Natural killer cell (primary cell): ENCODE results near the gene LZTFL1. TPM values are rescaled to one million over a fixed set of nuclear protein-coding genes. Genes with fewer than 3 reads are reported as not detected.

ENCODE experiments used
- ATAC-seq, 3 donors: fragments of 150-1000 bp in 2 of 3; fragments of 200-7000 bp in 1 of 3; cut with Tn5 transposase; 1 replicate in 1 of 3; 2 replicates in 2 of 3; pipeline ENCODE4 v1.10.0; 2021; ENCODE audit warnings: mild to moderate bottlenecking in 2 of 3, moderate library complexity in 2 of 3
- DNase-seq, 2 donors: peaks; one replicate each; pipeline versions ENCODE4 v3.0.0 to v3.0.0-alpha.2; 2013 to 2021; ENCODE audit warnings: mixed read lengths in 1 of 2
- H3K27ac ChIP-seq: one replicate; pipeline ENCODE4 v1.5.1; 2013; ENCODE audit warnings: mild to moderate bottlenecking, low read length
- H3K27me3 ChIP-seq: one replicate; pipeline ENCODE4 v1.6.1; 2013; ENCODE audit warnings: low read length; ENCODE audit not compliant: control insufficient read depth, insufficient read depth
- H3K36me3 ChIP-seq: one replicate; pipeline ENCODE4 v1.6.1; 2013; ENCODE audit warnings: low read length; ENCODE audit not compliant: control insufficient read depth, insufficient read depth
- H3K4me1 ChIP-seq: one replicate; pipeline ENCODE4 v1.6.1; 2013; ENCODE audit warnings: low read length; ENCODE audit not compliant: control insufficient read depth, insufficient read depth
- H3K4me3 ChIP-seq: one replicate; pipeline ENCODE4 v1.5.1; 2013; ENCODE audit warnings: low read length
- H3K9me3 ChIP-seq: one replicate; pipeline ENCODE4 v1.6.1; 2013; ENCODE audit warnings: low read length; ENCODE audit not compliant: control insufficient read depth, insufficient read depth
- H3K27ac Mint-ChIP-seq, 2 donors: one replicate each; pipeline ENCODE4 v1.8.0; 2022; ENCODE audit warnings: mild to moderate bottlenecking in 2 of 2, mixed read lengths in 2 of 2, moderate library complexity in 1 of 2
- H3K27me3 Mint-ChIP-seq, 2 donors: one replicate each; pipeline ENCODE4 v1.8.0; 2022; ENCODE audit warnings: low read depth in 2 of 2, mixed read lengths in 2 of 2
- H3K36me3 Mint-ChIP-seq: one replicate; pipeline ENCODE4 v1.8.0; 2022; ENCODE audit warnings: mixed read lengths
- H3K4me1 Mint-ChIP-seq, 2 donors: one replicate each; pipeline ENCODE4 v1.8.0; 2022; ENCODE audit warnings: mixed read lengths in 2 of 2
- H3K4me3 Mint-ChIP-seq: one replicate; pipeline ENCODE4 v1.8.0; 2022; ENCODE audit warnings: mild to moderate bottlenecking, moderate library complexity, mixed read lengths
- H3K9me3 Mint-ChIP-seq, 2 donors: one replicate each; pipeline ENCODE4 v1.8.0; 2022; ENCODE audit warnings: mixed read lengths in 2 of 2
- WGBS: methylation state at CpG from one replicate; pipeline ENCODE4 v1.1.7; 2013; ENCODE audit warnings: missing lambda C conversion rate; ENCODE audit not compliant: insufficient coverage; 5-methylcytosine and 5-hydroxymethylcytosine counted together
- intact Hi-C: fragments of 100-400 bp; cut with micrococcal nuclease; formaldehyde crosslinking; loops from one replicate; pipeline ENCODE4 v1.14.2; 2022
- total RNA-seq, 4 donors: library from RNA; stranded (reverse); fragments of 120-200 nt in 1 of 4; gene quantifications; one replicate each; pipeline versions ENCODE4 v1.2.3 to v1.2.4, GENCODE V29; 2013 to 2022
- TF ChIP-seq, protein P1 (sequence below): fragments of 200-600 bp; IDR thresholded peaks from one replicate; pipeline ENCODE4 v1.8.0; 2022; ENCODE audit warnings: antibody characterized with exemption

Gene LZTFL1
- total RNA-seq, 3 donors from 2014 or later (not counting 1 experiment from before 2014, with no cell fraction given) = 16.4 to 19.8 (median 17.2) TPM

DNA sequence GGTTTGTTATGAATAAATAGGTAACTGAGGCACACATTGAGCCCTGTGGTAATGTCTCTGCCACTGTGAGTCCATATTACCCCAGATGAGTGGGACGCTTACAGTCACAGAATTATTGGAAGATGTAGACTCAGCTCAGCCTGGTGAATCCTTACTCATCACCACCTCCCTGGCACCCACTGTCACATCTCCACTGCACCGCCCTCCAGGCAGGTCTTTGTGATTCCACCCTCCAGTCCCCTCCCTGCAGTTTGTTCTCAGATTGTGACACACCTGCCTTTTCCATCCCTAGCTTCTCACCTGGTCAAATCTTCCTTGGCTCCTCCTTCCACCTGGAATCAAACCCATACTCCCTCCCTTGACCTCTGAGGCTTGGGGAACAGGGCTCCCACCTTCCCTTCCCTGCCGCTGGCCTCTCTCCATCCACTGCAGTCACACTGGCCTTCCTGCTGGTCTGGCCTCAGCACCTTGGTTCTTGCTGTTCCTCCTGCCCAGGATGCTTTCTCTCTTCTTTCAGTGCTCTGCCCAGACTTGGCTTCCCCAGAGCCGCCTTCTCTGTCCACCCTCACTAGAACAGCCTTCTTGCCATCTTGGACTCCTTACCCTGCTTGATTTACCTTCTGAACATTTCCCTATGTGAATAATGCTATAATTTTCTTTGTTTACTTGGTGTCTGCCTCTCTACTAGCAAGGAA lies 55.0 kb downstream of the LZTFL1 start:
- Histone ChIP-seq H3K27me3 (no peaks in the 10 kb centered on the region), H3K4me1 (no peaks in the 10 kb centered on the region), H3K9me3 (no peaks in the 10 kb centered on the region), H3K36me3 (no peaks in the 10 kb centered on the region), H3K4me3 (no peak overlapping the region), H3K27ac (no peak overlapping the region)
- WGBS = 89% methylated on average over 4 of the region's 4 CpGs
- DNase-seq = no peak
- ATAC-seq = no peak
- H3K4me3 Mint-ChIP-seq = no peak overlapping the region
- peaks cover 2 to 5% of the 10 kb centered on the region in 2 donors for H3K9me3 Mint-ChIP-seq
- TF ChIP-seq, protein P1, sequence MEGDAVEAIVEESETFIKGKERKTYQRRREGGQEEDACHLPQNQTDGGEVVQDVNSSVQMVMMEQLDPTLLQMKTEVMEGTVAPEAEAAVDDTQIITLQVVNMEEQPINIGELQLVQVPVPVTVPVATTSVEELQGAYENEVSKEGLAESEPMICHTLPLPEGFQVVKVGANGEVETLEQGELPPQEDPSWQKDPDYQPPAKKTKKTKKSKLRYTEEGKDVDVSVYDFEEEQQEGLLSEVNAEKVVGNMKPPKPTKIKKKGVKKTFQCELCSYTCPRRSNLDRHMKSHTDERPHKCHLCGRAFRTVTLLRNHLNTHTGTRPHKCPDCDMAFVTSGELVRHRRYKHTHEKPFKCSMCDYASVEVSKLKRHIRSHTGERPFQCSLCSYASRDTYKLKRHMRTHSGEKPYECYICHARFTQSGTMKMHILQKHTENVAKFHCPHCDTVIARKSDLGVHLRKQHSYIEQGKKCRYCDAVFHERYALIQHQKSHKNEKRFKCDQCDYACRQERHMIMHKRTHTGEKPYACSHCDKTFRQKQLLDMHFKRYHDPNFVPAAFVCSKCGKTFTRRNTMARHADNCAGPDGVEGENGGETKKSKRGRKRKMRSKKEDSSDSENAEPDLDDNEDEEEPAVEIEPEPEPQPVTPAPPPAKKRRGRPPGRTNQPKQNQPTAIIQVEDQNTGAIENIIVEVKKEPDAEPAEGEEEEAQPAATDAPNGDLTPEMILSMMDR = no peak
- H3K36me3 Mint-ChIP-seq = no peaks in the 10 kb centered on the region
- intact Hi-C loops = no loop called here
- no peaks in the 10 kb centered on the region for H3K4me1 Mint-ChIP-seq
- H3K27ac Mint-ChIP-seq = peak overlapping the region in 1 of 2 donors; percentile 14
- H3K27me3 Mint-ChIP-seq = peaks cover 9 to 21% of the 10 kb centered on the region in 2 donors

DNA sequence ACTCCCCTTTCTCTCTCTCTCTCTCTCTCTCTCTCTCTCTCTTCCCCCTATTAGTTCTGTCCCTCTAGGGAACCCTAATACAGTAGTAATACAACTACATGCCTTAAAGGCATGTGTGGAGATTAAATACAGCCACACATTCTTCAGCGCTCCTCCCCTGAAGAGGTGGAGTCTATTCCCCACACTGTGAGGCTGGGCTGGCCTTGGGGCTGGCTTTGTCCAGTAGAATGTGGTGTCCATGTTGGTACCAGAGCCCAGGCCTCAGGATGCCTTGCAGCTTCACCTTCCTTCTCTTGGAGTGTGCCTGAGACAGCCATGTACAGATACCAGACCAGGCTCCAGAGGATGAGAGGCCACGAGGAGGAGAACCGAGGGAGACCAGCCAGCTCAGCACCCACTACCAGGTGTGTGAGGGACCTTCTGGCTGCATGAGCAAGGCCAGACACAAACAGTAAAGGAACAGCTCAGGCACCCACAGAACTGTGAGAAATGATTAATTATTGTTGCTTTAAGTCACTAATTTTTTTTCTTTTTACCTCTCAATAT lies 56.2 kb downstream of the LZTFL1 start:
- no peak for DNase-seq
- Mint-ChIP-seq H3K27ac (no peak overlapping the region), H3K27me3 (peaks cover 7 to 13% of the 10 kb centered on the region in 2 donors), H3K4me1 (no peaks in the 10 kb centered on the region), H3K9me3 (peaks cover 2 to 5% of the 10 kb centered on the region in 2 donors), H3K4me3 (no peak overlapping the region), H3K36me3 (no peaks in the 10 kb centered on the region)
- no peak overlapping the region for H3K4me3 ChIP-seq
- no peaks in the 10 kb centered on the region for H3K4me1 ChIP-seq
- TF ChIP-seq, protein P1 = no peak
- H3K27ac ChIP-seq = no peak overlapping the region
- intact Hi-C loops = no loop called here
- ATAC-seq = no peak
- 89% methylated on average over 3 of the region's 3 CpGs for WGBS
- H3K36me3 ChIP-seq = no peaks in the 10 kb centered on the region
- no peaks in the 10 kb centered on the region for H3K27me3 ChIP-seq
- no peaks in the 10 kb centered on the region for H3K9me3 ChIP-seq

DNA sequence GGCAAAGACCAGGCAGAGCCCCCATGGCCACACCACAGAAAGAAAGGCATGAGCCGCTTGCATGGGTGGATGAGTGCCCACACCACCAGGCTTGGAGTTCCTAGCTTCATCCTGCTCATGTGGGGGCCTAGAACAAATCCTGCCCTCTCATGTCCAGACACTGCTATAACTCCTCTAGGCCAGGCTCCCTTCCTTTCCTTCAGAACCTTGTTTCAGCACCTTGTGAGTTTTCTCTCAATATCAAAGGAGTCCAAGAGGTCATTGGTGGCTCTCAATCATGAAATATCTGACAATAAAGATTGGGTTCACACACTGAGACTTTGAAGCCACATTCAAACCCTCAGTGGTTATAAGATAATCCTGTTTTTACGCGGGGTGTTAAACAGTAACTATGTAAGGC lies 58.3 kb downstream of the LZTFL1 start:
- Histone ChIP-seq H3K27ac (no peak overlapping the region), H3K36me3 (no peaks in the 10 kb centered on the region), H3K4me1 (no peaks in the 10 kb centered on the region), H3K4me3 (no peak overlapping the region), H3K9me3 (no peaks in the 10 kb centered on the region), H3K27me3 (no peaks in the 10 kb centered on the region)
- Mint-ChIP-seq H3K4me3 (no peak overlapping the region), H3K4me1 (no peaks in the 10 kb centered on the region), H3K9me3 (no peaks in the 10 kb centered on the region), H3K36me3 (no peaks in the 10 kb centered on the region), H3K27me3 (peaks cover 4 to 8% of the 10 kb centered on the region in 2 donors), H3K27ac (no peak overlapping the region)
- intact Hi-C loops = no loop called here
- TF ChIP-seq, protein P1 = no peak
- DNase-seq = no peak
- WGBS = 90% methylated on average over 3 of the region's 3 CpGs
- ATAC-seq = no peak
